NB4 (cell line): ENCODE results near the gene MRM3.

Source experiments
- CTCF ChIP-seq: IDR thresholded peaks from one replicate; pipeline ENCODE4 v1.5.1; 2012; ENCODE audit warnings: low read depth, low read length
- MAX ChIP-seq: IDR thresholded peaks from 2 replicates; pipeline ENCODE4 v1.6.1; 2011; ENCODE audit warnings: low read depth, low read length
- MYC ChIP-seq: IDR thresholded peaks from 2 replicates; pipeline ENCODE4 v1.6.1; 2011; ENCODE audit warnings: low read depth, low read length
- POLR2A ChIP-seq: IDR thresholded peaks from 2 replicates; pipeline ENCODE4 v1.6.1; 2011; ENCODE audit warnings: mild to moderate bottlenecking; ENCODE audit not compliant: insufficient read length; ENCODE audit errors: extremely low read depth

GRCh38 chr17:823501-823902, 41.3 kb downstream of the MRM3 start:
- TF ChIP-seq CTCF (no peak), POLR2A (no peak), MYC (no peak), MAX (no peak)
